Measurements from ENCODE around the gene PIK3AP1.

The PIK3AP1 gene

DNA sequence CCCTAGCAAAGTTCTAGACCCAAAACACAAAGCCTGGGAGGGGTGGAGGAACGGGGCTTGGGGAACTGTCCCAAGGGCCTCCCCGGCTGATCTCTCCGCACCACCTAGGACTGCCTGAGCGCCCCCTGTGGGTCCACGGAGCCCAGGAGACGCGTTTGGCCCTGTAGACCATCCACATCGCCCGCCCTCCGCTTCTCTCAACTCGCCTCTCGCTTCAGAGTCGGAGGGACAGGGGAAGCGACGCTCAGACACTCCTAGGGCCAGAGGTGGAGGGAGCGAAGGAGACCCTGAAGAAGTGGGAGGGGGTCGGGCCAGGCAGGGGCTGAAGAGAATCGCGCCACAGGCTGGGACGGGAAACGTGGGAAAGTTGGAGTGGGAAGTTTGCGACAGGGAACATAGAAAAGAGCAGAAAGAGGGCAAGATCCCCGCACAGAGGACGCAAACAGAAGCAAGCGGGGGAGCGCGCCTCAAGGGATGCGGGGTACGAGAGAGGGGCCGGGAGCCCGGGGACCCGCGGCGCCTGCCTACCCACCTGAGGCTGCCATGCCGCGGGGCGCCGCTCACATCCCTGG is 378 bp downstream of the PIK3AP1 start:
- TF ChIP-seq CTCF (IDR thresholded peaks at IDR 0.05; ENCODE audit: control insufficient read depth, insufficient read depth, low read depth, low read length, missing control alignments): peak; percentile 12
- no peak for DNase-seq (ENCODE audit: low read depth)
- H3K4me3 ChIP-seq (ENCODE audit: control insufficient read depth, low read depth, low read length): peak overlapping the region; percentile 5

GRCh38 chr10:96719200-96719599 is 1.1 kb downstream of the PIK3AP1 start:
- TF ChIP-seq CTCF (IDR thresholded peaks at IDR 0.05; ENCODE audit: control insufficient read depth, insufficient read depth, low read depth, low read length, missing control alignments): no peak
- H3K4me3 ChIP-seq (ENCODE audit: control insufficient read depth, low read depth, low read length): no peak overlapping the region
- no peak for DNase-seq (ENCODE audit: low read depth)

GRCh38 chr10:96718304-96718990 is 1.9 kb downstream of the PIK3AP1 start:
- no peak for DNase-seq (ENCODE audit: low read depth)
- H3K4me3 ChIP-seq (ENCODE audit: control insufficient read depth, low read depth, low read length): no peak overlapping the region
- TF ChIP-seq CTCF (IDR thresholded peaks at IDR 0.05; ENCODE audit: control insufficient read depth, insufficient read depth, low read depth, low read length, missing control alignments): no peak

DNA sequence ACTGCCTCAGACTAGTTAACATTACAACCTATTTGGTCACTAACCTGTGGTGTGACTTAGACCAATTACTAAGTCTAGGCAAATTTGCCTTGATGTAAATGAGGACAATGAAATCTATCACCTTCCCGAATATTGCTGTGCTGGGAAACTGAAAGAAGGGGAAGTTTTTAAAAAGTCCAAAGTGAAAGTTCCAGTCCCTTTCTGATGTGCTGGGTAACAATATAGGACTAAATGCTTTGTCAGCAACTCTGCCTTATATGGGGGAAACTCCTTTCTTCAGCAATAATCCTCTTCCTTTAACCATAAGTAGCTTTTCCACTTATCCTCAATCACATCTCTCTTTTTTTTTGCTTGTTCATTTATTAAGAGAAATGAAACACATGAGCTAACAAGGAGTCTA is 3.9 kb downstream of the PIK3AP1 start:
- H3K4me3 ChIP-seq (ENCODE audit: control insufficient read depth, low read depth, low read length): no peak overlapping the region
- DNase-seq (ENCODE audit: low read depth): no peak
- no peak for TF ChIP-seq CTCF (IDR thresholded peaks at IDR 0.05; ENCODE audit: control insufficient read depth, insufficient read depth, low read depth, low read length, missing control alignments)

DNA sequence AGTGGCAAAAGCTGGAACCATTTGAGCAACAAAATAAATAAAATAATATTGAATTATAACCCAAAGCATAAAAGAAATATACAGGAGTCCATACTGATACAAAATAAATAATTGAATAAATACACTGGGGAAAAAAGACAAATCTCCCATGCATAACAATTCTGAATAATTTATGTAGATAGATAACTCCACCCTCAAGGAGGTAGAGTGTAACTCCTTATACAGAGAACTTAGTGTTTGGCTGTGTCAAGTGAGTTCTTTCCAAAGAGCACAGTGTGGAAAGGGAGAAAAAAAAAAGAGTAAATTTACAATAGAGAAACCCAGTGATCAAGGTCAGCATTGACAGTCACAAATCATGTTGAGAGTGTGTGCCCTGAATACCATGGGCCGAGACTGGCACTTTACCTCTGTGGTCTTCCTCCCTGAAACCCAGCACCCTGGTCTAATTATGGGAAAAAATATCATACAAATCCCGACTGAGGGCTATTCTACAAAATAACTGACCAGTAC is 5.5 kb downstream of the PIK3AP1 start:
- H3K4me3 ChIP-seq (ENCODE audit: control insufficient read depth, low read depth, low read length): no peak overlapping the region
- TF ChIP-seq CTCF (IDR thresholded peaks at IDR 0.05; ENCODE audit: control insufficient read depth, insufficient read depth, low read depth, low read length, missing control alignments): no peak
- no peak for DNase-seq (ENCODE audit: low read depth)

DNA sequence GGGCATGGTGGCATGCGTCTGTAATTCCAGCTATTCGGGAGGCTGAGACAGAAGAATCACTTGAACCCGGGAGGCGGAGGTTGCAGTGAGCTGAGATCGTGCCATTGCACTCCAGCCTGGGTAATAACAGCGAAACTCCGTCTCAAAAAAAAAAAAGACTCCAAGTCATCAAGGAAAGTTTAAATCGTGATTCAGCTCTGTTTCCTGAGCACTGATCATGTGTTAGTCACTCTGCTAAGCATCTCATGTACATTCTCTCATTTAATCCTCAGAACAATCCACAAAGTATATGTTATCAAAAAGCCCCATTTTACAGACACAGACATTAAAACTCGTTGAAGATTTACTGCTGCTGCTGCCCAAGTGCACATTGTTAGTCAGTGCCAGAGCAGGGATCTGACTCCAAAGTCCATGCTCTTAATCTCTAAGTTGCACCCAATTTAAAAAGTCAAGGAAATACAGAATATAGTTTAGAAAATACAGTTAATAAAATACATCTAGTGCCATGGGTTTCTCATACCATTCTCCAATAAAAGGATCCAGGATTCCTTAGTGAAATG is 6.2 kb downstream of the PIK3AP1 start:
- peak; percentile 4 for DNase-seq (ENCODE audit: low read depth)
- no peak overlapping the region for H3K4me3 ChIP-seq (ENCODE audit: control insufficient read depth, low read depth, low read length)
- TF ChIP-seq CTCF (IDR thresholded peaks at IDR 0.05; ENCODE audit: control insufficient read depth, insufficient read depth, low read depth, low read length, missing control alignments): no peak
